ENCODE results near the gene VENTX. TPM values are rescaled to one million over a fixed set of nuclear protein-coding genes. Genes with fewer than 3 reads are reported as not detected.

Gene VENTX
- total and polyA plus RNA-seq, 2 donors (not counting 3 experiments of a cell fraction or from before 2014, with no cell fraction given): not detected

GRCh38 chr10:133195611-133196010, 42.0 kb upstream of the VENTX start:
- H4K20me1 ChIP-seq (replicated peaks; ENCODE audit: control insufficient read depth, extremely low read depth, insufficient read depth, low read length): no peaks in the 10 kb centered on the region
- no peaks in the 10 kb centered on the region for H3K36me3 ChIP-seq (ENCODE audit: control insufficient read depth in 2 of 2, extremely low read depth in 1 of 2, insufficient read depth in 2 of 2, low read length in 2 of 2)
- intact Hi-C loops (cut with micrococcal nuclease) (no loop called here), dilution Hi-C loops (cut with MboI; ENCODE audit: extremely low pct_ligation_motif_present, low sequenced_read_pairs) (no loop called here)
- no peaks in the 10 kb centered on the region for H3K79me2 ChIP-seq (ENCODE audit: control insufficient read depth, insufficient read depth, low read length)
- BruUV-seq (replicated peaks): no TSS peak
- no peaks in the 10 kb centered on the region for H3K9me3 ChIP-seq (replicated peaks; ENCODE audit: control insufficient read depth, insufficient read depth, low read length)
- H2AFZ ChIP-seq (ENCODE audit: low read depth, low read length): no peak overlapping the region
- no peaks in the 10 kb centered on the region for H3K9me1 ChIP-seq (replicated peaks; ENCODE audit: control insufficient read depth, extremely low read depth, insufficient read depth, low read length)
- ChIA-PET CTCF (no interaction called here), POLR2A (no interaction called here)
- H3K4me3 ChIP-seq (replicated peaks in 1 of 3; ENCODE audit: insufficient read depth in 1 of 3, low read depth in 1 of 3, low read length in 3 of 3): no peak overlapping the region
- no peak overlapping the region for H3K27ac ChIP-seq (ENCODE audit: insufficient read depth, low read depth, low read length)
- H3K9ac ChIP-seq (replicated peaks; ENCODE audit: extremely low read depth, insufficient read depth, low read length): no peak overlapping the region
- H3K4me2 ChIP-seq (ENCODE audit: insufficient read depth, low read length): no peak overlapping the region
- no peaks in the 10 kb centered on the region for H3K27me3 ChIP-seq (ENCODE audit: control insufficient read depth in 2 of 2, insufficient read depth in 2 of 2, low read length in 2 of 2)
- H3K4me1 ChIP-seq (ENCODE audit: control insufficient read depth, extremely low read depth, insufficient read depth, low read length): no peaks in the 10 kb centered on the region
- DNase-seq (ENCODE audit: low read depth, low spot score) (no peak), FAIRE-seq (no peak)
- TF ChIP-seq EZH2 (IDR thresholded peaks at IDR 0.05; ENCODE audit: borderline replicate concordance, low read depth, low read length, severe bottlenecking) (no peak), MYC (IDR thresholded peaks at IDR 0.05; ENCODE audit: low read depth, low read length) (no peak), GATA2 (IDR thresholded peaks at IDR 0.05; ENCODE audit: insufficient read depth, insufficient read length, low read depth, low read length) (no peak), CTCF (IDR thresholded peaks at IDR 0.05; ENCODE audit: extremely low read depth in 1 of 2, insufficient read depth in 1 of 2, low read depth in 1 of 2, low read length in 2 of 2) (no peak), POLR2A (IDR thresholded peaks at IDR 0.05; ENCODE audit: low read depth, low read length) (no peak), MAX (IDR thresholded peaks at IDR 0.05; ENCODE audit: insufficient read depth, insufficient read length) (no peak), FOS (IDR thresholded peaks at IDR 0.05; ENCODE audit: borderline replicate concordance, insufficient read depth, low read length) (no peak), POLR2AphosphoS5 (IDR thresholded peaks at IDR 0.05; ENCODE audit: insufficient read depth, low read depth, low read length) (no peak), JUN (IDR thresholded peaks at IDR 0.05; ENCODE audit: borderline replicate concordance, insufficient read depth, insufficient read length, low read depth) (no peak)

Measured in endothelial cell of umbilical vein (primary cell).